ENCODE data around the gene STOML1. TPM values are rescaled to one million over a fixed set of nuclear protein-coding genes. Genes with fewer than 3 reads are reported as not detected.

The STOML1 gene
- polyA plus RNA-seq, 1 donor from 2014 or later, result 49.5 TPM

- Histone ChIP-seq H3K27me3 (ENCODE audit: insufficient read depth, low read depth, low read length) (no peaks in the 10 kb centered on the region), H3K9ac (ENCODE audit: low read length) (no peak overlapping the region), H3K4me3 (ENCODE audit: low read length) (no peak overlapping the region), H3F3A (ENCODE audit: insufficient read depth, low read length, poor library complexity, severe bottlenecking) (no peaks in the 10 kb centered on the region), H3K36me3 (ENCODE audit: insufficient read depth, low read length) (no peaks in the 10 kb centered on the region), H3K79me2 (replicated peaks; ENCODE audit: insufficient read depth, low read length) (no peaks in the 10 kb centered on the region), H4K20me1 (ENCODE audit: insufficient read depth) (no peaks in the 10 kb centered on the region), H3K9me3 (ENCODE audit: low read length) (no peaks in the 10 kb centered on the region), H3K9me2 (ENCODE audit: insufficient read depth, low read length) (no peaks in the 10 kb centered on the region), H3K4me2 (ENCODE audit: low read length) (no peak overlapping the region), H3K27ac (ENCODE audit: low read length) (no peak overlapping the region), H2AFZ (ENCODE audit: low read depth, low read length) (no peak overlapping the region)
- TF ChIP-seq EP300 (conservative IDR thresholded peaks at IDR 0.05; ENCODE audit: poor library complexity, severe bottlenecking), result no peak
- no peak for TF ChIP-seq SMC3 (conservative IDR thresholded peaks at IDR 0.05; ENCODE audit: poor library complexity)
- TF ChIP-seq MXI1 (conservative IDR thresholded peaks at IDR 0.05; ENCODE audit: poor library complexity, severe bottlenecking), result no peak
- no peak for TF ChIP-seq RAD21 (conservative IDR thresholded peaks at IDR 0.05)
- no peak for TF ChIP-seq REST (IDR thresholded peaks at IDR 0.05; ENCODE audit: borderline replicate concordance)
- TF ChIP-seq POLR2AphosphoS5 (IDR thresholded peaks at IDR 0.05), result no peak
- TF ChIP-seq TAF1 (IDR thresholded peaks at IDR 0.05; ENCODE audit: low read depth), result no peak
- TF ChIP-seq CTCF (IDR thresholded peaks at IDR 0.05; ENCODE audit: poor library complexity, severe bottlenecking), result no peak
Observed at GRCh38 chr15:74038707-74039655, 46.9 kb upstream of the STOML1 start.

GRCh38 chr15:74037171-74038117, 45.3 kb upstream of the STOML1 start:
- H4K20me1 ChIP-seq (ENCODE audit: insufficient read depth), result no peaks in the 10 kb centered on the region
- H3K9me2 ChIP-seq (ENCODE audit: insufficient read depth, low read length), result no peaks in the 10 kb centered on the region
- H3K27ac ChIP-seq (ENCODE audit: low read length), result no peak overlapping the region
- no peaks in the 10 kb centered on the region for H3K79me2 ChIP-seq (replicated peaks; ENCODE audit: insufficient read depth, low read length)
- H3K4me3 ChIP-seq (ENCODE audit: low read length), result no peak overlapping the region
- TF ChIP-seq EP300 (conservative IDR thresholded peaks at IDR 0.05; ENCODE audit: poor library complexity, severe bottlenecking), result no peak
- peak; percentile 11 for TF ChIP-seq SMC3 (conservative IDR thresholded peaks at IDR 0.05; ENCODE audit: poor library complexity)
- TF ChIP-seq CTCF (IDR thresholded peaks at IDR 0.05; ENCODE audit: poor library complexity, severe bottlenecking), result no peak
- peak; percentile 3 for TF ChIP-seq RAD21 (conservative IDR thresholded peaks at IDR 0.05)
- no peak overlapping the region for H3K4me2 ChIP-seq (ENCODE audit: low read length)
- H3K9ac ChIP-seq (ENCODE audit: low read length), result no peak overlapping the region
- no peaks in the 10 kb centered on the region for H3K36me3 ChIP-seq (ENCODE audit: insufficient read depth, low read length)
- no peaks in the 10 kb centered on the region for H3K27me3 ChIP-seq (ENCODE audit: insufficient read depth, low read depth, low read length)
- no peaks in the 10 kb centered on the region for H3K9me3 ChIP-seq (ENCODE audit: low read length)
- H2AFZ ChIP-seq (ENCODE audit: low read depth, low read length), result no peak overlapping the region
- no peaks in the 10 kb centered on the region for H3F3A ChIP-seq (ENCODE audit: insufficient read depth, low read length, poor library complexity, severe bottlenecking)

Measured in neural cell (in vitro differentiated cells).